Mononuclear cell (primary cell): ENCODE results near the gene FAM131A. TPM values are rescaled to one million over a fixed set of nuclear protein-coding genes. Genes with fewer than 3 reads are reported as not detected.

ENCODE experiments used
- H3K27me3 ChIP-seq: 2 replicates; pipeline ENCODE4 v1.6.0; 2011; ENCODE audit warnings: low read length, control low read depth; ENCODE audit not compliant: insufficient read depth
- H3K4me1 ChIP-seq: 2 replicates; pipeline ENCODE4 v1.5.1; 2011; ENCODE audit warnings: mild to moderate bottlenecking, low read length, control low read depth; ENCODE audit not compliant: insufficient read depth
- H3K4me3 ChIP-seq: 2 replicates; pipeline ENCODE4 v1.5.1; 2011; ENCODE audit warnings: mild to moderate bottlenecking, low read length, moderate library complexity
- H3K9me3 ChIP-seq: 2 replicates; pipeline ENCODE4 v1.5.1; 2011; ENCODE audit warnings: low read depth, mild to moderate bottlenecking, control low read depth, low read length
- total RNA-seq: library from RNA; depleted of rRNA; stranded (reverse); fragments of >200 nt; gene quantifications from one replicate; pipeline ENCODE4 v1.2.3, GENCODE V29; 2012

The FAM131A gene, protein sequence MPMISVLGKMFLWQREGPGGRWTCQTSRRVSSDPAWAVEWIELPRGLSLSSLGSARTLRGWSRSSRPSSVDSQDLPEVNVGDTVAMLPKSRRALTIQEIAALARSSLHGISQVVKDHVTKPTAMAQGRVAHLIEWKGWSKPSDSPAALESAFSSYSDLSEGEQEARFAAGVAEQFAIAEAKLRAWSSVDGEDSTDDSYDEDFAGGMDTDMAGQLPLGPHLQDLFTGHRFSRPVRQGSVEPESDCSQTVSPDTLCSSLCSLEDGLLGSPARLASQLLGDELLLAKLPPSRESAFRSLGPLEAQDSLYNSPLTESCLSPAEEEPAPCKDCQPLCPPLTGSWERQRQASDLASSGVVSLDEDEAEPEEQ
- total RNA-seq: 5.7 TPM

- Histone ChIP-seq H3K4me1 (peaks cover 19% of the 10 kb centered on the region), H3K27me3 (no peaks in the 10 kb centered on the region), H3K4me3 (peak within 1 kb of the TSS; percentile 54), H3K9me3 (no peaks in the 10 kb centered on the region)
Observed at GRCh38 chr3:184337399-184337714, at the start of gene FAM131A. Gene FAM131A (plus strand): TSS chr3:184337600. CDS start chr3:184337631, 31 bp downstream.

GRCh38 chr3:184289426-184289938, 47.9 kb upstream of the FAM131A start:
- Histone ChIP-seq H3K9me3 (no peaks in the 10 kb centered on the region), H3K4me3 (no peak overlapping the region), H3K4me1 (peaks cover 4% of the 10 kb centered on the region), H3K27me3 (no peaks in the 10 kb centered on the region)

GRCh38 chr3:184290331-184290730, 47.1 kb upstream of the FAM131A start:
- H3K4me1 ChIP-seq: no peaks in the 10 kb centered on the region
- H3K27me3 ChIP-seq: no peaks in the 10 kb centered on the region
- no peak overlapping the region for H3K4me3 ChIP-seq
- no peaks in the 10 kb centered on the region for H3K9me3 ChIP-seq

GRCh38 chr3:184291044-184291737, 46.2 kb upstream of the FAM131A start:
- Histone ChIP-seq H3K27me3 (no peaks in the 10 kb centered on the region), H3K4me3 (no peak overlapping the region), H3K4me1 (no peaks in the 10 kb centered on the region), H3K9me3 (no peaks in the 10 kb centered on the region)

DNA sequence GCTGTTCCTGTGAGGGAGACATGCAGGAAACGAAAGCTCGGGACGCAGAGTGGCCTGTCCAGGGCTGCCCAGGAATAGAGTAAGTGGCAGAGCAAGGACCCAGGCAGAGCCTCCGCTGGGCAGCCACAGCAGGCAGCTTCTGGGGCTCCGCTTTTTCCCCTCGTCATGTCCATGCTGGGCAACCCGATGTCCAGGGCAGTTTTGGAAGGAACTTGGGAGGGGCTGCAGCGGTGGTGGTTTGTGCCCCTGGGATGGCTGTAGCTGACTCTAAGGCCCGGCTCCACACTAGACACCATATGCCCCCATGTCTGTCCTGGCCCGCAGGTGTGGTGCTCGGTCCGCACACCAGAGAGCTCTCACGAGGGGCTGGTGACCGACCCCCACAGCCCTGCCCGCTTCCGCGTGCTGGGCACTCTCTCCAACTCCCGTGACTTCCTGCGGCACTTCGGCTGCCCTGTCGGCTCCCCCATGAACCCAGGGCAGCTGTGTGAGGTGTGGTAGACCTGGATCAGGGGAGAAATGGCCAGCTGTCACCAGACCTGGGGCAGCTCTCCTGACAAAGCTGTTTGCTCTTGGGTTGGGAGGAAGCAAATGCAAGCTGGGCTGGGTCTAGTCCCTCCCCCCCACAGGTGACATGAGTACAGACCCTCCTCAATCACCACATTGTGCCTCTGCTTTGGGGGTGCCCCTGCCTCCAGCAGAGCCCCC, 45.5 kb upstream of the FAM131A start:
- Histone ChIP-seq H3K9me3 (no peaks in the 10 kb centered on the region), H3K27me3 (no peaks in the 10 kb centered on the region), H3K4me1 (no peaks in the 10 kb centered on the region), H3K4me3 (no peak overlapping the region)

DNA sequence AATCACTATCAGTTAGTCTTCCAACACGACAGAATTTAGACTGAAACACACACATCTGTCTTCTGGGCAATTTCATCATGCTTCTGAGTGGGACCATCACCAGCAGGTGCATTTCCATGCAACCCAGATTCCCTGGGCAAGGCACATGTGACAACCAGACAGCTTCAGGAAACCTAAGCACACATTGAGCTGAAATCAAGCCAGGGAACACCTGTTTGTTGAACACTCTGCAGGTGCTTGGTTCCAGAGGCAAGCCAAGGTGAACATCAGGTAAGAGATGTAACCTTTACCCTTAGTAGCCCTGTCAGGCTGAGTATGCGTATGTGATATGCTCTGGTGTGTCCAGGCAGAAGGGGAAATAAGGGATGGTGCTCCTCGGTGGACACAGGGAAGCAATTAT, 41.6 kb upstream of the FAM131A start:
- Histone ChIP-seq H3K4me3 (no peak overlapping the region), H3K27me3 (no peaks in the 10 kb centered on the region), H3K9me3 (no peaks in the 10 kb centered on the region), H3K4me1 (peaks cover 18% of the 10 kb centered on the region)

GRCh38 chr3:184296616-184297015, 40.8 kb upstream of the FAM131A start:
- Histone ChIP-seq H3K27me3 (no peaks in the 10 kb centered on the region), H3K9me3 (no peaks in the 10 kb centered on the region)

DNA sequence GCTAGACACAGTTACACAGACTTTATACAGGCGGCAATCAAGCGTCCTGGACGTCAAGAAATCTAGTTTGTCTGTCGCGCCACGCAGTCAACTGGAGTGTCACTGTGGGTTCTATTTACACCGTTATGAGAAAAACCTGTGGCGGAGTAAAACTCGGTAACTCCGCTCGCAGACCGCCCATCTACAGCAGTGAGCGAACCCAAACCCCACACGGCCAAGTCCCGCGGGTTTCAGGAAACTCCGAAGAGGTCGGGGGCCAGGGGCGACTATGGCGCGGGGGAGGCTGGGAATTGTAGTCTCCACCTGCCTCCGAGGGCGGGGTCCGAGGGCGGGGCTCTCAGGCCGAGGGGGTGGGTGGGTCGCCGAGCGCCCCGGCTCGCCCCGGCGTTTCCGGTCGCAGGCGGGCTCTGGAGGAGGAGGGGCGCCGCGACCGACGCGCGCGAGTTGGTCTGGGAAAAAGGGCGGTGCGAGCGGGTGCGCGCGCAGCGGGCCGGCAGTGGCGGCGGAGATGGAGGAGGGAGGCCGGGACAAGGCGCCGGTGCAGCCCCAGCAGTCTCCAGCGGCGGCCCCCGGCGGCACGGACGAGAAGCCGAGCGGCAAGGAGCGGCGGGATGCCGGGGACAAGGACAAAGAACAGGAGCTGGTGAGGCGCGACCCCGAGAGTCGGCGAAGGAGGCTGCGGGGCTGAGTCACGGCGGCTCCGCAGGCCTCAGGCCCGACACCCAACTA, 38.5 kb upstream of the FAM131A start, which contains the start of gene PSMD2:
PSMD2 (plus strand) TSS at position 483 of the 729 bp plus-strand sequence; CDS start at position 509, 26 bp downstream.
- H3K27me3 ChIP-seq: no peaks in the 10 kb centered on the region
- H3K4me1 ChIP-seq: peaks cover 21% of the 10 kb centered on the region
- no peaks in the 10 kb centered on the region for H3K9me3 ChIP-seq
- peak within 1 kb of the TSS; percentile 70 for H3K4me3 ChIP-seq

More at GRCh38 chr3:184296616-184297015, 40.8 kb upstream of the FAM131A start:
- Histone ChIP-seq H3K4me1 (peaks cover 21% of the 10 kb centered on the region), H3K4me3 (no peak overlapping the region)

GRCh38 chr3:184299488-184300377, 37.7 kb upstream of the FAM131A start:
- Histone ChIP-seq H3K27me3 (no peaks in the 10 kb centered on the region), H3K9me3 (no peaks in the 10 kb centered on the region), H3K4me1 (peaks cover 21% of the 10 kb centered on the region), H3K4me3 (peak overlapping the region; percentile 70)

DNA sequence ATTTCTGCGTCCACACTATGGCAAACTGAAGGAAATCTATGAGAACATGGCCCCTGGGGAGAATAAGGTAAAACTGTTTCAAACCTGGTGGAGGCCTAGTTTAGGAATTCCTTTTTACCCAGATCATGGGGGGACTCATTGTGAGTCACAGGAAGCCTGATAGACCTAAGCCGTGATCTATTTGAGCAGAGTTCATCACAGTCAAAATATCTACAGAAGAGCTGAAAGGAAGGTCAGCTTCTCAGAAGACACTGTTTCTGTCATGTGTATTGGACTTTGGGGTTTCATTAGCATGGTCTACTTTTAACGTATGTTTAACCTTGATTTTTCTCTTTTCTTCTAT, 37.1 kb upstream of the FAM131A start:
- H3K9me3 ChIP-seq: no peaks in the 10 kb centered on the region
- H3K27me3 ChIP-seq: no peaks in the 10 kb centered on the region
- no peak overlapping the region for H3K4me3 ChIP-seq
- peaks cover 21% of the 10 kb centered on the region for H3K4me1 ChIP-seq

- H3K9me3 ChIP-seq: no peaks in the 10 kb centered on the region
- peaks cover 3% of the 10 kb centered on the region for H3K4me1 ChIP-seq
- no peak overlapping the region for H3K4me3 ChIP-seq
- H3K27me3 ChIP-seq: no peaks in the 10 kb centered on the region
Observed at GRCh38 chr3:184305577-184305976, 31.8 kb upstream of the FAM131A start.

- Histone ChIP-seq H3K4me1 (no peaks in the 10 kb centered on the region), H3K9me3 (no peaks in the 10 kb centered on the region), H3K27me3 (no peaks in the 10 kb centered on the region), H3K4me3 (no peak overlapping the region)
Observed at GRCh38 chr3:184306341-184306972, 30.9 kb upstream of the FAM131A start.

GRCh38 chr3:184307915-184308314, 29.5 kb upstream of the FAM131A start:
- H3K9me3 ChIP-seq: no peaks in the 10 kb centered on the region
- no peak overlapping the region for H3K4me3 ChIP-seq
- no peaks in the 10 kb centered on the region for H3K27me3 ChIP-seq
- no peaks in the 10 kb centered on the region for H3K4me1 ChIP-seq
